A673 (cell line): ENCODE data around the gene ATP9A. TPM values are rescaled to one million over a fixed set of nuclear protein-coding genes. Genes with fewer than 3 reads are reported as not detected.

Source experiments
- BruUV-seq: library from RNA; stranded (reverse); fragments of 400-500 nt; replicated peaks from 2 replicates; lab custom pipeline; 2021; lab: Mats Ljungman, UMichigan
- CTCF ChIA-PET: fragments of 300-600 bp; sonication (Branson Sonifier 250); formaldehyde crosslinking; loops from one replicate; lab custom pipeline; 2022; ENCODE audit warnings: antibody characterized with exemption; lab: Charles Lee
- POLR2A ChIA-PET: fragments of 300-600 bp; sonication (Branson Sonifier 250); formaldehyde crosslinking; loops from one replicate; lab custom pipeline; 2022; ENCODE audit warnings: antibody characterized with exemption; ENCODE audit not compliant: low non-redundant PET; lab: Charles Lee
- DNase-seq: peaks from one replicate; pipeline ENCODE4 v3.0.0-alpha.2; 2015; ENCODE audit warnings: low spot score
- H3K27ac ChIP-seq: fragments of 200-600 bp; sonication (generic); 2 replicates; pipeline ENCODE4 v1.5.1; 2016; ENCODE audit warnings: mixed run types, low read depth, mild to moderate bottlenecking, mixed read lengths, antibody characterized with exemption, low read length; ENCODE audit not compliant: poor library complexity, severe bottlenecking
- H3K27me3 ChIP-seq: fragments of 200-600 bp; sonication (generic); replicated peaks from 2 replicates; pipeline ENCODE4 v1.6.1; 2017; ENCODE audit warnings: mixed run types, low read depth, mild to moderate bottlenecking, mixed read lengths, antibody characterized with exemption, low read length; ENCODE audit not compliant: insufficient read depth, poor library complexity
- H3K36me3 ChIP-seq: fragments of 200-600 bp; sonication (generic); 2 replicates; pipeline ENCODE4 v1.6.1; 2016; ENCODE audit warnings: mixed run types, mild to moderate bottlenecking, mixed read lengths, antibody characterized with exemption, low read length; ENCODE audit not compliant: insufficient read depth, poor library complexity, severe bottlenecking
- H3K4me1 ChIP-seq: fragments of 200-600 bp; sonication (generic); 2 replicates; pipeline ENCODE4 v1.6.1; 2017; ENCODE audit warnings: mixed run types, mild to moderate bottlenecking, mixed read lengths, antibody characterized with exemption, low read length; ENCODE audit not compliant: insufficient read depth, poor library complexity, severe bottlenecking
- H3K4me3 ChIP-seq: fragments of 200-600 bp; sonication (generic); 2 replicates; pipeline ENCODE4 v1.5.1; 2016; ENCODE audit warnings: low read depth, mixed run types, mild to moderate bottlenecking, mixed read lengths, low read length; ENCODE audit not compliant: poor library complexity, severe bottlenecking
- H3K9me3 ChIP-seq: fragments of 200-600 bp; sonication (generic); 2 replicates; pipeline ENCODE4 v1.6.1; 2016; ENCODE audit warnings: mixed run types, low read depth, mild to moderate bottlenecking, mixed read lengths, antibody characterized with exemption, low read length; ENCODE audit not compliant: poor library complexity, severe bottlenecking
- EZH2 ChIP-seq: fragments of 200-600 bp; sonication (generic); IDR thresholded peaks from 2 replicates; pipeline ENCODE4 v1.6.1; 2017; ENCODE audit warnings: borderline replicate concordance, low read depth, mild to moderate bottlenecking, mixed read lengths, antibody characterized with exemption, low read length; ENCODE audit not compliant: poor library complexity, severe bottlenecking
- intact Hi-C: fragments of 100-400 bp; cut with micrococcal nuclease; formaldehyde crosslinking; loops from one replicate; pipeline ENCODE4 v1.10.0; 2022; ENCODE audit not compliant: unreplicated experiment
- total RNA-seq: library from RNA; stranded (reverse); gene quantifications from 2 replicates; pipeline ENCODE4 v1.2.3, GENCODE V29; 2021
- TF ChIP-seq, protein P1 (sequence below): fragments of 300-800, 200-600 bp; sonication (generic); conservative IDR thresholded peaks from 2 replicates; pipeline ENCODE4 v1.5.1; 2017; ENCODE audit warnings: low read depth, mild to moderate bottlenecking, antibody characterized with exemption, low read length, moderate library complexity, mixed read lengths

Gene ATP9A
- total RNA-seq, 1 experiment from 2014 or later: 31.2 TPM

DNA sequence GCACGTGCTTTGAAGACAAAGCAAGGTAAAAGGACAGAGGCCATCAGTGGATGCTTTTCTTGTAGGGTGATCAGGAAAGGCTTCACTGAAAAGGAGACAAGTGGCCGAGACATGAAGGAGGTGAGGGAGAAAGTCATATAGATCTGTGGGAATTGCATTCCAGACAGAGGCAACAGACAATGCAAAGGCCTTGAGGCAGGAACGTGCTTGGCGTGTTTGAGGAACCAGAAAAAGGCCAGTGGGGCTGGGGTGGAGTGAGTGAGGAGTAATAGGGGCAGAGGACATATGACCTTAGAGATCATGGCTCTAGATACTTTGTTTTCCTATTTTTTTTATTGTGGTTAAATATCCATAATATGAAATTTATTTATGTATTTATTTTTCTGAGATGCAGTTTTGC, 44.7 kb upstream of the ATP9A start:
- TF ChIP-seq, protein P1, sequence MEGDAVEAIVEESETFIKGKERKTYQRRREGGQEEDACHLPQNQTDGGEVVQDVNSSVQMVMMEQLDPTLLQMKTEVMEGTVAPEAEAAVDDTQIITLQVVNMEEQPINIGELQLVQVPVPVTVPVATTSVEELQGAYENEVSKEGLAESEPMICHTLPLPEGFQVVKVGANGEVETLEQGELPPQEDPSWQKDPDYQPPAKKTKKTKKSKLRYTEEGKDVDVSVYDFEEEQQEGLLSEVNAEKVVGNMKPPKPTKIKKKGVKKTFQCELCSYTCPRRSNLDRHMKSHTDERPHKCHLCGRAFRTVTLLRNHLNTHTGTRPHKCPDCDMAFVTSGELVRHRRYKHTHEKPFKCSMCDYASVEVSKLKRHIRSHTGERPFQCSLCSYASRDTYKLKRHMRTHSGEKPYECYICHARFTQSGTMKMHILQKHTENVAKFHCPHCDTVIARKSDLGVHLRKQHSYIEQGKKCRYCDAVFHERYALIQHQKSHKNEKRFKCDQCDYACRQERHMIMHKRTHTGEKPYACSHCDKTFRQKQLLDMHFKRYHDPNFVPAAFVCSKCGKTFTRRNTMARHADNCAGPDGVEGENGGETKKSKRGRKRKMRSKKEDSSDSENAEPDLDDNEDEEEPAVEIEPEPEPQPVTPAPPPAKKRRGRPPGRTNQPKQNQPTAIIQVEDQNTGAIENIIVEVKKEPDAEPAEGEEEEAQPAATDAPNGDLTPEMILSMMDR: no peak
- no peak for TF ChIP-seq EZH2
- POLR2A ChIA-PET: no interaction called here
- no peak overlapping the region for H3K27ac ChIP-seq
- no peak overlapping the region for H3K4me3 ChIP-seq
- no peak for DNase-seq
- H3K27me3 ChIP-seq: no peaks in the 10 kb centered on the region
- intact Hi-C loops: no loop called here
- no peaks in the 10 kb centered on the region for H3K4me1 ChIP-seq
- BruUV-seq: no TSS peak
- H3K36me3 ChIP-seq: no peaks in the 10 kb centered on the region
- CTCF ChIA-PET: no interaction called here
- no peaks in the 10 kb centered on the region for H3K9me3 ChIP-seq

DNA sequence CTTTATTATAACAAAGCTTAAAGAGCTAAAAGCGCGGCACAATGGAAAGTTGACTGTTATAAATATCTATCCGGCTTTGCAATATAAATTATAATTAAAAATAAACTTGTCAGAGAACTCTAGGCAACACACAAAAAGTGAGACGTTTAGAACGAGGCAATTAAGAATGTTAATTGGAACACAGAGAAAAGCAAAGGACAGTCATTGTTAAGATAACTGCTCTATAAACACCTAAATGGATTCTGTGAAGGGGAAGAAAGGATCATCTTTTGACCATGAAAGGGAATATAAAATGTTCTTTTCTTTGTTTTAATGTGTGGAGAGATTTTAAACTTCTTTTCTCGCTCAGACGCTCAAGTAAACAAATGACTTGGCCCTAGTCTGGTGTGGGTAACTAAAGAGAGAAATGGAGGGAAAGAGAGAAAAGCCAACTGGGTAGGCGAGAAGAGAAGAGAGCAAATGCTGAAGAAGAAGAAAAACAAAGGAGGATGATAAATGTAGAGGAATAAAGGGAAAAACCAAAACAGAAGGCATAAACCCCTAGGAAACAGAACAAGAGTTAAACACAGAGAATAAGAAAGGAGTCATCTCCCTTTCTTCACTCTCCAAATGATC, 43.4 kb upstream of the ATP9A start:
- Histone ChIP-seq H3K27me3 (no peaks in the 10 kb centered on the region), H3K4me3 (no peak overlapping the region), H3K36me3 (no peaks in the 10 kb centered on the region), H3K9me3 (no peaks in the 10 kb centered on the region), H3K27ac (no peak overlapping the region), H3K4me1 (no peaks in the 10 kb centered on the region)
- ChIA-PET POLR2A (no interaction called here), CTCF (no interaction called here)
- DNase-seq: no peak
- intact Hi-C loops: no loop called here
- TF ChIP-seq EZH2: no peak
- TF ChIP-seq, protein P1: no peak
- no TSS peak for BruUV-seq

DNA sequence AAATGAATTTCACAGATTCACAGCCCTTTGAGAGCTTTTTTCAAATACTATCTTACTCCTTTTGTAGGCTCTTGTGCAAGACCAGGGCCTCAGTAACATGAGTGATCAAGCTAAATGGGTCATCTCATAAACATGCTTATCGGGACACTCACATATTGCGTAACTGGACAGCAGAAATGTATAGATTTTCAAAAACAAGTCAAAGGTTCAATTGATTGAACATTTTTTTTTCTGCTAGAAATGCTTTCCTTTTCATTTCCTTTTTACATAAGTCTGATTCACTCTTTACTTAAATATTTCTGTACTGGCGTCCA, 42.8 kb upstream of the ATP9A start:
- H3K27ac ChIP-seq: no peak overlapping the region
- no peak overlapping the region for H3K4me3 ChIP-seq
- no peaks in the 10 kb centered on the region for H3K27me3 ChIP-seq
- no peaks in the 10 kb centered on the region for H3K9me3 ChIP-seq
- DNase-seq: no peak
- TF ChIP-seq EZH2: no peak
- TF ChIP-seq, protein P1: no peak
- no TSS peak for BruUV-seq
- ChIA-PET POLR2A (no interaction called here), CTCF (no interaction called here)
- no peaks in the 10 kb centered on the region for H3K4me1 ChIP-seq
- intact Hi-C loops: no loop called here
- no peaks in the 10 kb centered on the region for H3K36me3 ChIP-seq
